HepG2 (cell line): ENCODE measurements around the gene DDI2. TPM values are rescaled to one million over a fixed set of nuclear protein-coding genes. Genes with fewer than 3 reads are reported as not detected.
A peak's percentile ranks its signal among the peaks of the same experiment; 100 is the strongest.

Source experiments
- ATAC-seq: fragments of 200-7000 bp; cut with Tn5 transposase; 3 replicates; pipeline ENCODE4 v1.9.1; 2020; ENCODE audit warnings: mild to moderate bottlenecking, moderate library complexity
- BruUV-seq: library from RNA; stranded (reverse); fragments of 400-500 nt; replicated peaks from 2 replicates; lab custom pipeline; 2021; lab: Mats Ljungman, UMichigan
- CTCF ChIA-PET: fragments of 300-600 bp; formaldehyde crosslinking; extraction: SDS; loops from one replicate; lab custom pipeline; 2021; ENCODE audit warnings: low total read pairs, inconsistent platforms, low intra/inter-chr PET ratio; lab: Yijun Ruan, JAX
- POLR2A ChIA-PET: fragments of 350-600 bp; sonication (Branson Sonifier 250); formaldehyde crosslinking; loops from one replicate; lab custom pipeline; 2020; ENCODE audit warnings: antibody characterized with exemption, inconsistent platforms; lab: Yijun Ruan, JAX
- DNase-seq: peaks from one replicate; pipeline ENCODE4 v3.0.0-alpha.2; 2015; ENCODE audit warnings: low spot score
- FAIRE-seq: peaks from 3 replicates; lab custom pipeline; 2011; peaks lifted over from hg19 to GRCh38; lab: Jason Lieb, UNC
- H2AFZ ChIP-seq: one replicate; pipeline ENCODE4 v1.6.1; 2011; ENCODE audit warnings: low read length, inconsistent platforms
- H3K27ac ChIP-seq: fragments of 300-600 bp; 3 replicates; pipeline ENCODE4 v1.8.0; 2011; ENCODE audit warnings: mixed run types, mild to moderate bottlenecking, mixed read lengths, low read length, inconsistent platforms; ENCODE audit not compliant: insufficient read depth; ENCODE audit errors: extremely low read length
- H3K27me3 ChIP-seq, 2 experiments: fragments of 200-600 bp in 1 of 2; 2 replicates in 1 of 2; 3 replicates in 1 of 2; pipeline versions ENCODE4 v1.6.0 to v1.8.0; 2011; ENCODE audit warnings: low read length in 2 of 2, mild to moderate bottlenecking in 2 of 2, moderate library complexity in 2 of 2, inconsistent platforms in 1 of 2; ENCODE audit not compliant: insufficient read depth in 2 of 2, control insufficient read depth in 1 of 2
- H3K36me3 ChIP-seq, 2 experiments: fragments of 200-600 bp in 1 of 2; replicated peaks in 1 of 2; 2 replicates in 1 of 2; 3 replicates in 1 of 2; pipeline versions ENCODE4 v1.5.1 to v1.8.0; 2011; ENCODE audit warnings: low read length in 2 of 2, inconsistent platforms in 1 of 2; ENCODE audit not compliant: insufficient read depth in 2 of 2, control insufficient read depth in 1 of 2
- H3K4me1 ChIP-seq: 2 replicates; pipeline ENCODE4 v1.5.1; 2012; ENCODE audit warnings: low read length, inconsistent platforms; ENCODE audit not compliant: insufficient read depth
- H3K4me2 ChIP-seq: 2 replicates; pipeline ENCODE4 v1.6.0; 2011; ENCODE audit warnings: low read depth, low read length, inconsistent platforms
- H3K4me3 ChIP-seq, 3 experiments: fragments of 200-600 bp in 1 of 3; sonication (generic), shearing (Covaris generic) in 1 of 3; replicated peaks in 1 of 3; 2 replicates each; pipeline ENCODE4 v1.5.1; 2011 to 2016; ENCODE audit warnings: low read length in 3 of 3, inconsistent platforms in 2 of 3, low read depth in 2 of 3, mild to moderate bottlenecking in 2 of 3, control low read depth in 1 of 3, mixed read lengths in 1 of 3; ENCODE audit not compliant: insufficient read depth in 1 of 3
- H3K79me2 ChIP-seq: one replicate; pipeline ENCODE4 v1.6.1; 2011; ENCODE audit warnings: low read length, inconsistent platforms; ENCODE audit not compliant: insufficient read depth
- H3K9ac ChIP-seq: 2 replicates; pipeline ENCODE4 v1.6.0; 2011; ENCODE audit warnings: mild to moderate bottlenecking, low read depth, low read length, inconsistent platforms; ENCODE audit not compliant: insufficient read depth
- H3K9me3 ChIP-seq: 2 replicates; pipeline ENCODE4 v1.5.1; 2012; ENCODE audit warnings: mild to moderate bottlenecking, low read length
- H4K20me1 ChIP-seq: 2 replicates; pipeline ENCODE4 v1.6.0; 2011; ENCODE audit warnings: inconsistent platforms, mild to moderate bottlenecking, low read length, moderate library complexity; ENCODE audit not compliant: insufficient read depth
- GRHL1 ChIP-seq: sonication (generic); formaldehyde crosslinking; conservative IDR thresholded peaks from 2 replicates; pipeline ENCODE4 v1.8.0; 2022; ENCODE audit warnings: missing genetic modification reagents
- HMG20B ChIP-seq: conservative IDR thresholded peaks from 2 replicates; pipeline ENCODE4 v1.6.1; 2016; ENCODE audit warnings: missing genetic modification reagents, missing compliant biosample characterization
- HOXA3 ChIP-seq: sonication (generic); formaldehyde crosslinking; IDR thresholded peaks from 2 replicates; pipeline ENCODE4 v1.5.0; 2020; ENCODE audit warnings: missing genetic modification reagents
- POLR2A ChIP-seq, 2 experiments: IDR thresholded peaks; 2 replicates each; pipeline ENCODE4 v1.6.1; 2011; ENCODE audit warnings: low read depth in 2 of 2, low read length in 2 of 2, mild to moderate bottlenecking in 1 of 2, moderate library complexity in 1 of 2; ENCODE audit not compliant: insufficient read depth in 1 of 2
- RBM22 ChIP-seq: fragments of 200-400 bp; formaldehyde crosslinking; optimal IDR thresholded peaks from 2 replicates; pipeline ENCODE3; 2017; ENCODE audit warnings: mild to moderate bottlenecking, low read length, moderate library complexity
- RELA ChIP-seq: sonication (generic); formaldehyde crosslinking; IDR thresholded peaks from 2 replicates; pipeline ENCODE4 v1.4.0; 2020; ENCODE audit warnings: missing genetic modification reagents
- SMC3 ChIP-seq: IDR thresholded peaks from 2 replicates; pipeline ENCODE4 v1.6.1; 2011; ENCODE audit warnings: low read length, improper control_type of control experiment
- WGBS: methylation state at CpG from one replicate; pipeline ENCODE4 v1.1.6; 2017; ENCODE audit warnings: low lambda C conversion rate; 5-methylcytosine and 5-hydroxymethylcytosine counted together
- in situ Hi-C: cut with HindIII; loops from 2 replicates; pipeline ENCODE4 v1.10.0; 2017; ENCODE audit warnings: low pct_unique_long_range_greater_than_20kb; ENCODE audit not compliant: extremely low pct_ligation_motif_present
- intact Hi-C: fragments of 100-400 bp; cut with micrococcal nuclease; formaldehyde crosslinking; loops from one replicate; pipeline ENCODE4 v1.10.0; 2022; ENCODE audit not compliant: unreplicated experiment
- polyA plus RNA-seq, 8 experiments: library from polyadenylated mRNA; depleted of rRNA in 3 of 8; stranded (reverse) in 7 of 8; unstranded in 1 of 8; fragments of >200 nt; fragmentation: Illumina TruSeq in 4 of 8; extraction: Trizol in 4 of 8; gene quantifications; 2 replicates each; pipeline versions ENCODE4 v1.2.1 to v1.2.3, GENCODE V29; 2011 to 2016; ENCODE audit warnings: low read depth in 4 of 8, missing spikeins in 1 of 8, mixed read lengths in 1 of 8; ENCODE audit not compliant: insufficient read depth in 1 of 8
- total RNA-seq, 5 experiments: library from RNA; depleted of rRNA; stranded (reverse); fragments of >200 nt; fragmentation: Illumina TruSeq; extraction: Trizol; gene quantifications; 2 replicates each; pipeline ENCODE4 v1.2.3, GENCODE V29; 2016; ENCODE audit warnings: low read depth in 1 of 5

DDI2 gene
- total and polyA plus RNA-seq, 2 of the 13 experiments (the other 11 are each of a cell fraction or from before 2014, with no cell fraction given): 8.5 to 25.7 TPM

GRCh38 chr1:15571266-15571665, 46.0 kb upstream of the DDI2 start:
- Histone ChIP-seq H3K27ac (no peak overlapping the region), H3K9ac (no peak overlapping the region), H3K4me3 (no peak overlapping the region), H3K4me1 (0 out of 2 replicates have a peak, but pooled peaks cover 6% of the 10 kb centered on the region), H4K20me1 (no peaks in the 10 kb centered on the region), H3K4me2 (no peak overlapping the region), H3K36me3 (peaks cover 20 to 65% of the 10 kb centered on the region in 2 experiments), H3K27me3 (no peaks in the 10 kb centered on the region), H2AFZ (no peak overlapping the region), H3K79me2 (no peaks in the 10 kb centered on the region), H3K9me3 (no peaks in the 10 kb centered on the region)
- DNase-seq (no peak), FAIRE-seq (no peak), ATAC-seq (no peak)
- ChIA-PET CTCF (no interaction called here), POLR2A (interaction anchor here (1.3 to 1.7 kb wide), 2 partner anchors 8 to 13 kb away, joined by 4 to 6 read pairs; partner anchors contain the start of gene AGMAT)
- BruUV-seq: TSS peak; percentile 24
- intact Hi-C loops: no loop called here
- peak in 1 of 2 experiments; percentile 5; a peak in 1 of 4 replicates for TF ChIP-seq POLR2A (IDR thresholded peaks at IDR 0.05; ENCODE audit: insufficient read depth in 1 of 2, low read depth in 2 of 2, low read length in 2 of 2)
- no peak for TF ChIP-seq HMG20B (CRISPR knock-in tag)
- no peak for TF ChIP-seq GRHL1
- TF ChIP-seq HOXA3: no peak
- in situ Hi-C loops: no loop called here

GRCh38 chr1:15573477-15573876, 43.8 kb upstream of the DDI2 start:
- Histone ChIP-seq H3K4me2 (no peak overlapping the region), H3K36me3 (peaks cover 18 to 58% of the 10 kb centered on the region in 2 experiments), H3K27me3 (no peaks in the 10 kb centered on the region), H3K79me2 (no peaks in the 10 kb centered on the region), H3K4me3 (no peak overlapping the region), H3K9me3 (no peaks in the 10 kb centered on the region), H3K27ac (no peak overlapping the region), H4K20me1 (no peaks in the 10 kb centered on the region), H3K9ac (no peak overlapping the region), H2AFZ (no peak overlapping the region), H3K4me1 (0 out of 2 replicates have a peak, but pooled peaks cover 6% of the 10 kb centered on the region)
- no peak for FAIRE-seq
- CTCF ChIA-PET: no interaction called here
- in situ Hi-C loops (no loop called here), intact Hi-C loops (no loop called here)
- DNase-seq: no peak
- TF ChIP-seq SMC3: no peak
- no peak for TF ChIP-seq RELA (CRISPR knock-in tag)
- peak; percentile 43 for TF ChIP-seq RBM22
- no TSS peak for BruUV-seq
- 99% methylated on average over 9 of the region's 9 CpGs for WGBS
- no peak for ATAC-seq
- POLR2A ChIA-PET: interaction anchor here (0.9 to 1.8 kb wide), 3 partner anchors 11 to 46 kb away, joined by 3 to 4 read pairs (median 4); partner anchors contain the start of genes AGMAT and DNAJC16
